ENCODE measurements around the gene PLPP4. TPM values are rescaled to one million over a fixed set of nuclear protein-coding genes. Genes with fewer than 3 reads are reported as not detected.

The PLPP4 gene
- total RNA-seq, 1 experiment from 2014 or later, result not detected

- H3K27me3 Mint-ChIP-seq (ENCODE audit: unreplicated experiment), result peaks cover 13% of the 10 kb centered on the region
Observed at GRCh38 chr10:120572307-120572706, 115.3 kb downstream of the PLPP4 start.

GRCh38 chr10:120573355-120573754 lies 116.3 kb downstream of the PLPP4 start:
- CTCF ChIA-PET, result no interaction called here
- Mint-ChIP-seq H3K36me3 (ENCODE audit: insufficient read depth, unreplicated experiment) (no peaks in the 10 kb centered on the region), H3K9me3 (ENCODE audit: low read depth, unreplicated experiment) (peaks cover 2% of the 10 kb centered on the region), H3K27ac (ENCODE audit: unreplicated experiment) (no peak overlapping the region), H3K27me3 (ENCODE audit: unreplicated experiment) (peaks cover 13% of the 10 kb centered on the region), H3K4me1 (ENCODE audit: low read depth, unreplicated experiment) (no peaks in the 10 kb centered on the region), H3K4me3 (ENCODE audit: low read depth, unreplicated experiment) (no peak overlapping the region)
- no peak for DNase-seq
- no TSS peak for BruUV-seq (replicated peaks)
- intact Hi-C loops (cut with micrococcal nuclease; ENCODE audit: unreplicated experiment), result no loop called here
- no peak for TF ChIP-seq CTCF (IDR thresholded peaks at IDR 0.05; ENCODE audit: unreplicated experiment)

More at GRCh38 chr10:120572307-120572706, 115.3 kb downstream of the PLPP4 start:
- no peak overlapping the region for H3K4me3 Mint-ChIP-seq (ENCODE audit: low read depth, unreplicated experiment)
- DNase-seq, result no peak
- H3K9me3 Mint-ChIP-seq (ENCODE audit: low read depth, unreplicated experiment), result peaks cover 2% of the 10 kb centered on the region
- H3K4me1 Mint-ChIP-seq (ENCODE audit: low read depth, unreplicated experiment), result no peaks in the 10 kb centered on the region
- intact Hi-C loops (cut with micrococcal nuclease; ENCODE audit: unreplicated experiment), result no loop called here
- no peak for TF ChIP-seq CTCF (IDR thresholded peaks at IDR 0.05; ENCODE audit: unreplicated experiment)
- H3K36me3 Mint-ChIP-seq (ENCODE audit: insufficient read depth, unreplicated experiment), result no peaks in the 10 kb centered on the region
- no peak overlapping the region for H3K27ac Mint-ChIP-seq (ENCODE audit: unreplicated experiment)
- CTCF ChIA-PET, result no interaction called here
- no TSS peak for BruUV-seq (replicated peaks)

GRCh38 chr10:120574981-120575380 lies 118.0 kb downstream of the PLPP4 start:
- no peak overlapping the region for H3K4me3 Mint-ChIP-seq (ENCODE audit: low read depth, unreplicated experiment)
- no peaks in the 10 kb centered on the region for H3K36me3 Mint-ChIP-seq (ENCODE audit: insufficient read depth, unreplicated experiment)
- BruUV-seq (replicated peaks), result no TSS peak
- DNase-seq, result no peak
- H3K27me3 Mint-ChIP-seq (ENCODE audit: unreplicated experiment), result peaks cover 13% of the 10 kb centered on the region
- CTCF ChIA-PET, result no interaction called here
- no peak overlapping the region for H3K27ac Mint-ChIP-seq (ENCODE audit: unreplicated experiment)
- H3K4me1 Mint-ChIP-seq (ENCODE audit: low read depth, unreplicated experiment), result no peaks in the 10 kb centered on the region
- H3K9me3 Mint-ChIP-seq (ENCODE audit: low read depth, unreplicated experiment), result peaks cover 2% of the 10 kb centered on the region
- intact Hi-C loops (cut with micrococcal nuclease; ENCODE audit: unreplicated experiment), result no loop called here
- TF ChIP-seq CTCF (IDR thresholded peaks at IDR 0.05; ENCODE audit: unreplicated experiment), result no peak

DNA sequence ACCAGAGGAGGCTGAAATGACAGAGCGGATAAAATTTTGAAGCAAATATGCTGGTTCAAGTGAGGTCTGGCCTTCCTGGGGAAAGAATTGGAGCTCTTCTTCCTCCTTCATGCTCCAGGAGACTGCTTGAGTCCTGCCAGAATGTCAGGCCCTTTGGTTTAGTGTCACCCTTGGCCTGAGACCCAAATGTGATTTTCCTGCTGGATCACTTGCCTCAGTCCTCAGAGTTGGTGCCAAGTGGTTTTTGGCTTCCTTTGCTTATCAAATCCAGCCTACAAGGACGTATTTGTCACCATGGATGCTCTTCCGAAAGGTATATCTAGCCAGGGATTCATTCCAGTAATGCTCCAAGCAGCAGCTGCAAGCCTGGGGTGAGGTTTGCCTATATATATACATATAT lies 118.4 kb downstream of the PLPP4 start:
- CTCF ChIA-PET, result no interaction called here
- no peaks in the 10 kb centered on the region for H3K36me3 Mint-ChIP-seq (ENCODE audit: insufficient read depth, unreplicated experiment)
- intact Hi-C loops (cut with micrococcal nuclease; ENCODE audit: unreplicated experiment), result no loop called here
- TF ChIP-seq CTCF (IDR thresholded peaks at IDR 0.05; ENCODE audit: unreplicated experiment), result no peak
- no peak overlapping the region for H3K4me3 Mint-ChIP-seq (ENCODE audit: low read depth, unreplicated experiment)
- BruUV-seq (replicated peaks), result no TSS peak
- no peak for DNase-seq
- H3K9me3 Mint-ChIP-seq (ENCODE audit: low read depth, unreplicated experiment), result peaks cover 2% of the 10 kb centered on the region
- peaks cover 2% of the 10 kb centered on the region for H3K4me1 Mint-ChIP-seq (ENCODE audit: low read depth, unreplicated experiment)
- peaks cover 13% of the 10 kb centered on the region for H3K27me3 Mint-ChIP-seq (ENCODE audit: unreplicated experiment)
- H3K27ac Mint-ChIP-seq (ENCODE audit: unreplicated experiment), result no peak overlapping the region
